Epithelial cell of proximal tubule (primary cell): ENCODE measurements around the gene ZBTB17. TPM values are rescaled to one million over a fixed set of nuclear protein-coding genes. Genes with fewer than 3 reads are reported as not detected.
"Not testable (repeated sequence)": the region's sequence is repeated elsewhere in the genome, so short reads cannot be mapped to it uniquely, and the experiment has no call there.

ENCODE experiments used
- DNase-seq: peaks from one replicate; pipeline ENCODE4 v3.0.0-alpha.2; 2011; ENCODE audit warnings: low read depth
- H3K4me3 ChIP-seq: 2 replicates; pipeline ENCODE4 v1.5.1; 2011; ENCODE audit warnings: low read depth, mild to moderate bottlenecking, low read length
- CTCF ChIP-seq: conservative IDR thresholded peaks from 2 replicates; pipeline ENCODE4 v1.5.1; 2012; ENCODE audit warnings: low read depth, mild to moderate bottlenecking, low read length
- total RNA-seq: library from RNA; depleted of rRNA; stranded (reverse); fragments of >200 nt; gene quantifications from 2 replicates; pipeline ENCODE4 v1.2.3, GENCODE V29; 2015

ZBTB17 gene
- total RNA-seq, 1 donor from 2014 or later, result 22.5 TPM

GRCh38 chr1:15908597-15908996 lies 67.3 kb downstream of the ZBTB17 start:
- DNase-seq, result no peak
- H3K4me3 ChIP-seq, result no peak overlapping the region
- no peak for TF ChIP-seq CTCF

- TF ChIP-seq CTCF, result no peak
- H3K4me3 ChIP-seq, result no peak overlapping the region
- peak; percentile 27 for DNase-seq
Observed at GRCh38 chr1:15902882-15903281, 73.0 kb downstream of the ZBTB17 start.

- no peak for TF ChIP-seq CTCF
- DNase-seq, result no peak
- no peak overlapping the region for H3K4me3 ChIP-seq
Observed at GRCh38 chr1:15900662-15901279, 75.1 kb downstream of the ZBTB17 start.

GRCh38 chr1:15899266-15899665 lies 76.6 kb downstream of the ZBTB17 start:
- DNase-seq, result no peak
- H3K4me3 ChIP-seq, result no peak overlapping the region
- no peak for TF ChIP-seq CTCF

- peak; percentile 56 for DNase-seq
- H3K4me3 ChIP-seq, result peak overlapping the region; percentile 39
Observed at GRCh38 chr1:15896841-15897610, 78.9 kb downstream of the ZBTB17 start.

- no peak overlapping the region for H3K4me3 ChIP-seq
- no peak for DNase-seq
- TF ChIP-seq CTCF, result no peak
Observed at GRCh38 chr1:15895233-15895632, 80.7 kb downstream of the ZBTB17 start.

- DNase-seq, H3K4me3 ChIP-seq: not testable (repeated sequence)
Observed at GRCh38 chr1:15892857-15893599, 82.9 kb downstream of the ZBTB17 start.

Other genes with a start within 250 kb of the ZBTB17 start
- 0.07 and 0.75 TPM in 2 replicates for gene SLC25A34, start 239.8 kb downstream of the ZBTB17 start, total RNA-seq
- not detected in 2 replicates for gene TMEM82, start 233.6 kb downstream of the ZBTB17 start, total RNA-seq
- gene FBLIM1, start 217.3 kb downstream of the ZBTB17 start, total RNA-seq, result 194 and 246 TPM in 2 replicates
- 1.4 and 2.0 TPM in 2 replicates for gene UQCRHL, start 168.5 kb downstream of the ZBTB17 start, total RNA-seq
- gene SPEN, start 128.4 kb downstream of the ZBTB17 start, total RNA-seq, result 10.4 and 10.6 TPM in 2 replicates
- gene SRARP, start 28.1 kb upstream of the ZBTB17 start, total RNA-seq, result not detected in 2 replicates
- gene HSPB7, start 41.9 kb upstream of the ZBTB17 start, total RNA-seq, result not detected in 2 replicates
- 0.14 TPM in 1 of 2 replicates, not detected in the other for gene CLCNKA, start 45.9 kb upstream of the ZBTB17 start, total RNA-seq
- gene CLCNKB, start 67.7 kb upstream of the ZBTB17 start, total RNA-seq, result 0.98 TPM in 1 of 2 replicates, not detected in the other
- gene FAM131C, start 97.5 kb upstream of the ZBTB17 start, total RNA-seq, result 0.46 TPM in 1 of 2 replicates, not detected in the other
- 112 and 131 TPM in 2 replicates for gene EPHA2, start 180.0 kb upstream of the ZBTB17 start, total RNA-seq
- 7.9 and 14.3 TPM in 2 replicates for gene ARHGEF19, start 236.6 kb upstream of the ZBTB17 start, total RNA-seq